H1 (cell line): ENCODE measurements around the gene LRRFIP1. TPM values are rescaled to one million over a fixed set of nuclear protein-coding genes. Genes with fewer than 3 reads are reported as not detected.

Source experiments
- CTCF ChIA-PET: fragments of 300-600 bp; sonication (Branson Sonifier 250); formaldehyde crosslinking; loops from one replicate; lab custom pipeline; 2021; ENCODE audit not compliant: partially characterized antibody; lab: Charles Lee
- POLR2A ChIA-PET: fragments of 300-600 bp; sonication (Branson Sonifier 250); formaldehyde crosslinking; loops from one replicate; lab custom pipeline; 2021; ENCODE audit warnings: inconsistent platforms; ENCODE audit not compliant: partially characterized antibody; lab: Charles Lee
- DNase-seq, 2 experiments: peaks; one replicate each; pipeline versions ENCODE4 v3.0.0 to v3.0.0-alpha.2; 2010 to 2022; ENCODE audit warnings: low spot score in 2 of 2, low read depth in 1 of 2, mixed read lengths in 1 of 2
- FAIRE-seq: peaks from 2 replicates; lab custom pipeline; 2011; peaks lifted over from hg19 to GRCh38; lab: Jason Lieb, UNC
- H2AFZ ChIP-seq: 2 replicates; pipeline ENCODE4 v1.8.1; 2012; ENCODE audit warnings: low read length, inconsistent platforms
- H2AK5ac ChIP-seq: 2 replicates; pipeline ENCODE4 v1.6.1; 2013; ENCODE audit warnings: low read depth, low read length
- H2BK120ac ChIP-seq: replicated peaks from 2 replicates; pipeline ENCODE3; 2013; ENCODE audit warnings: low read depth, low read length, inconsistent platforms
- H2BK12ac ChIP-seq: 2 replicates; pipeline ENCODE4 v1.6.1; 2013; ENCODE audit warnings: low read depth, low read length
- H2BK15ac ChIP-seq: 2 replicates; pipeline ENCODE4 v1.6.1; 2013; ENCODE audit warnings: low read length
- H2BK20ac ChIP-seq: 2 replicates; pipeline ENCODE4 v1.6.1; 2013; ENCODE audit warnings: low read length
- H2BK5ac ChIP-seq: 2 replicates; pipeline ENCODE4 v1.6.1; 2013; ENCODE audit warnings: low read depth, low read length
- H3K14ac ChIP-seq: 2 replicates; pipeline ENCODE4 v1.6.1; 2013; ENCODE audit warnings: inconsistent platforms; ENCODE audit not compliant: insufficient read length
- H3K18ac ChIP-seq: 2 replicates; pipeline ENCODE4 v1.6.1; 2013; ENCODE audit warnings: low read length; ENCODE audit errors: extremely low read depth
- H3K23ac ChIP-seq: 2 replicates; pipeline ENCODE4 v1.6.1; 2013; ENCODE audit warnings: inconsistent platforms; ENCODE audit not compliant: insufficient read length
- H3K23me2 ChIP-seq: 2 replicates; pipeline ENCODE4 v1.6.1; 2013; ENCODE audit warnings: low read depth, low read length
- H3K27ac ChIP-seq: 2 replicates; pipeline ENCODE4 v1.6.1; 2011; ENCODE audit warnings: low read depth, low read length, inconsistent platforms
- H3K27me3 ChIP-seq, 4 experiments: replicated peaks in 1 of 4; 1 replicate in 1 of 4; 2 replicates in 3 of 4; pipeline versions ENCODE4 v1.6.1 to v1.8.1; 2011 to 2013; ENCODE audit warnings: low read length in 3 of 4, mild to moderate bottlenecking in 3 of 4, inconsistent platforms in 2 of 4, mixed read lengths in 2 of 4, moderate library complexity in 1 of 4; ENCODE audit not compliant: control insufficient read depth in 3 of 4, insufficient read depth in 3 of 4; ENCODE audit errors: extremely low read depth in 1 of 4
- H3K36me3 ChIP-seq, 4 experiments: 2 replicates each; pipeline versions ENCODE4 v1.6.1 to v1.8.1; 2011 to 2013; ENCODE audit warnings: mild to moderate bottlenecking in 4 of 4, low read length in 3 of 4, moderate library complexity in 2 of 4, control low read depth in 1 of 4, inconsistent platforms in 1 of 4; ENCODE audit not compliant: insufficient read depth in 4 of 4, control insufficient read depth in 2 of 4
- H3K4ac ChIP-seq: replicated peaks from 2 replicates; pipeline ENCODE3; 2013; ENCODE audit warnings: low read length, low read depth, mixed read lengths, inconsistent platforms; ENCODE audit not compliant: insufficient read length
- H3K4me1 ChIP-seq, 4 experiments: replicated peaks in 1 of 4; 1 replicate in 1 of 4; 2 replicates in 3 of 4; pipeline versions ENCODE4 v1.6.1 to v1.8.1; 2011 to 2013; ENCODE audit warnings: low read length in 3 of 4, inconsistent platforms in 2 of 4, mixed read lengths in 1 of 4; ENCODE audit not compliant: insufficient read depth in 4 of 4, control insufficient read depth in 3 of 4
- H3K4me2 ChIP-seq, 2 experiments: 2 replicates each; pipeline versions ENCODE4 v1.6.1 to v1.8.1; 2011 to 2013; ENCODE audit warnings: low read depth in 2 of 2, low read length in 2 of 2, control low read depth in 1 of 2, inconsistent platforms in 1 of 2, mild to moderate bottlenecking in 1 of 2; ENCODE audit not compliant: insufficient read depth in 1 of 2
- H3K4me3 ChIP-seq, 4 experiments: fragments of 200-600, 300-600 bp in 1 of 4; sonication (generic), shearing (Covaris generic), sonication (Bioruptor Twin) in 1 of 4; 2 replicates each; pipeline versions ENCODE4 v1.5.1 to v1.8.1; 2011 to 2016; ENCODE audit warnings: low read length in 4 of 4, low read depth in 3 of 4, control low read depth in 2 of 4, inconsistent platforms in 2 of 4, mild to moderate bottlenecking in 2 of 4, mixed read lengths in 1 of 4, moderate library complexity in 1 of 4; ENCODE audit not compliant: insufficient read depth in 2 of 4; ENCODE audit errors: extremely low read depth in 1 of 4
- H3K56ac ChIP-seq: replicated peaks from 2 replicates; pipeline ENCODE3; 2013; ENCODE audit warnings: low read depth, mild to moderate bottlenecking, mixed read lengths, low read length, inconsistent platforms; ENCODE audit not compliant: insufficient read length
- H3K79me1 ChIP-seq: 2 replicates; pipeline ENCODE4 v1.6.1; 2013; ENCODE audit warnings: low read depth, low read length, control low read depth
- H3K79me2 ChIP-seq, 2 experiments: 2 replicates each; pipeline versions ENCODE4 v1.6.1 to v1.8.1; 2012 to 2013; ENCODE audit warnings: low read length in 2 of 2, mild to moderate bottlenecking in 2 of 2, inconsistent platforms in 1 of 2; ENCODE audit not compliant: insufficient read depth in 2 of 2, control insufficient read depth in 1 of 2
- H3K9ac ChIP-seq, 4 experiments: replicated peaks in 1 of 4; 1 replicate in 1 of 4; 2 replicates in 3 of 4; pipeline versions ENCODE4 v1.6.1 to v1.8.1; 2011 to 2013; ENCODE audit warnings: low read depth in 3 of 4, low read length in 3 of 4, control low read depth in 2 of 4, mild to moderate bottlenecking in 2 of 4, moderate library complexity in 2 of 4, inconsistent platforms in 1 of 4; ENCODE audit errors: extremely low read depth in 1 of 4
- H3K9me3 ChIP-seq, 2 experiments: 2 replicates each; pipeline versions ENCODE4 v1.6.1 to v1.8.1; 2012 to 2013; ENCODE audit warnings: mild to moderate bottlenecking in 2 of 2, moderate library complexity in 2 of 2, control low read depth in 1 of 2, inconsistent platforms in 1 of 2, low read depth in 1 of 2, low read length in 1 of 2, mixed read lengths in 1 of 2; ENCODE audit not compliant: insufficient read depth in 2 of 2
- H4K20me1 ChIP-seq, 2 experiments: replicated peaks in 1 of 2; 2 replicates each; pipeline versions ENCODE3 to v1.8.1; 2011 to 2013; ENCODE audit warnings: inconsistent platforms in 2 of 2, low read length in 2 of 2, mild to moderate bottlenecking in 1 of 2; ENCODE audit not compliant: insufficient read depth in 2 of 2, control insufficient read depth in 1 of 2
- H4K5ac ChIP-seq: 2 replicates; pipeline ENCODE4 v1.6.1; 2013; ENCODE audit warnings: low read length, low read depth, mixed read lengths, inconsistent platforms; ENCODE audit not compliant: insufficient read length
- H4K8ac ChIP-seq: 2 replicates; pipeline ENCODE4 v1.8.0; 2013; ENCODE audit warnings: mild to moderate bottlenecking, moderate library complexity, low read length, inconsistent platforms; ENCODE audit not compliant: insufficient read depth; ENCODE audit errors: extremely low read depth
- H4K91ac ChIP-seq: replicated peaks from 2 replicates; pipeline ENCODE3; 2013; ENCODE audit warnings: low read length, mixed read lengths, inconsistent platforms; ENCODE audit not compliant: insufficient read length
- CHD2 ChIP-seq: IDR thresholded peaks from 2 replicates; pipeline ENCODE4 v1.6.1; 2012; ENCODE audit warnings: low read length, improper control_type of control experiment
- RAD21 ChIP-seq, 2 experiments: IDR thresholded peaks in 1 of 2; conservative IDR thresholded peaks in 1 of 2; 2 replicates each; pipeline ENCODE4 v1.6.1; 2011; ENCODE audit warnings: low read depth in 2 of 2, low read length in 2 of 2, improper control_type of control experiment in 1 of 2, inconsistent platforms in 1 of 2, mild to moderate bottlenecking in 1 of 2, moderate library complexity in 1 of 2
- WGBS, 2 experiments: shearing (Covaris generic) in 1 of 2; methylation state at CpG; one replicate each; pipeline versions ENCODE4 v1.1.6 to v1.1.7; 2013 to 2015; ENCODE audit warnings: low lambda C conversion rate in 2 of 2, mixed read lengths in 2 of 2, inconsistent platforms in 1 of 2, low coverage in 1 of 2, missing lambda C conversion rate in 1 of 2; ENCODE audit not compliant: insufficient replicate concordance in 2 of 2, insufficient coverage in 1 of 2, insufficient read length in 1 of 2; ENCODE audit errors: extremely low coverage in 1 of 2, missing lambda C conversion rate in 1 of 2; 5-methylcytosine and 5-hydroxymethylcytosine counted together
- polyA plus RNA-seq, 7 experiments: library from polyadenylated mRNA; depleted of rRNA in 3 of 7; stranded (reverse) in 5 of 7; unstranded in 2 of 7; fragments of >200 nt in 5 of 7; fragments of 200-250 nt in 2 of 7; gene quantifications; 1 replicate in 5 of 7; 2 replicates in 1 of 7; 4 replicates in 1 of 7; pipeline versions ENCODE4 v1.2.1 to v1.2.3, GENCODE V29; 2011 to 2013; ENCODE audit warnings: missing spikeins in 2 of 7, mixed read lengths in 2 of 7
- total RNA-seq: library from RNA; stranded (reverse); fragmentation: NEBNext Ultra II Directional; extraction: Animal tissue kit (Norgen Biotek cat#: 25700); gene quantifications from 2 replicates; pipeline ENCODE4 v1.2.1, GENCODE V29; 2021

The LRRFIP1 gene
- total and polyA plus RNA-seq, 2 of the 8 experiments (the other 6 are each of a cell fraction or from before 2014, with no cell fraction given): 12.1 to 75.8 TPM

DNA sequence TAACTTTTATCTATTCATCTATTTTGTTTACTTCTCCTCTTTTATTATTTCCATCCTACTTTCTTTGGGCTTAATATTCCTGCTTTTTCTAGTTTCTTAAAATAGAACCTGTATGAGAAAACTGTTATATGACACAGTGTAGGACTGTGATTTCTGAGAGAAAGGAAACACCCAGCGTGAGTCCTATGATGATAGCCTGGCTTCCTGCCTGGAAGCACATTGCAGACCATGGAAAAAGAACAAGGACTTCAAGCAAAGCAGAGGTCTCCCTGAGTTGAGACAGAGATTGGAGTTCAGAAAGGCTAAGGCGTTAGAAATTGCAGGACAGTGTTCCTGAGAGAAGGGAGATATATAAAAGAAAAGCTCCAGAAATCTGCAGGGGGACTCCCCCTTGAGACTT, 178.9 kb downstream of the LRRFIP1 start:
- Histone ChIP-seq H3K36me3 (no peaks in the 10 kb centered on the region), H3K4ac (no peak overlapping the region), H3K18ac (no peak overlapping the region), H2BK5ac (no peak overlapping the region), H2BK12ac (no peak overlapping the region), H2BK15ac (no peak overlapping the region), H3K14ac (no peak overlapping the region), H3K56ac (no peak overlapping the region), H3K79me2 (no peaks in the 10 kb centered on the region), H2BK120ac (no peak overlapping the region), H3K79me1 (no peaks in the 10 kb centered on the region), H4K91ac (no peak overlapping the region), H2AK5ac (no peak overlapping the region), H3K27me3 (no peaks in the 10 kb centered on the region), H3K23ac (no peak overlapping the region), H4K20me1 (no peaks in the 10 kb centered on the region), H3K4me2 (no peak overlapping the region), H3K9ac (no peak overlapping the region), H3K4me3 (no peak overlapping the region), H4K8ac (no peak overlapping the region), H3K4me1 (no peaks in the 10 kb centered on the region), H3K27ac (no peak overlapping the region), H2BK20ac (no peak overlapping the region), H4K5ac (no peak overlapping the region), H3K9me3 (no peaks in the 10 kb centered on the region), H3K23me2 (no peaks in the 10 kb centered on the region), H2AFZ (no peak overlapping the region)
- ChIA-PET CTCF (no interaction called here), POLR2A (no interaction called here)
- DNase-seq (no peak), FAIRE-seq (no peak)
- 71% methylated on average over 2 of the region's 2 CpGs; no CpG with 5 or more reads in 1 of the 2 experiments for WGBS, 2 experiments
- no peak for TF ChIP-seq CHD2
- no peak for TF ChIP-seq RAD21 (IDR thresholded peaks at IDR 0.05 in 1 of 2, conservative IDR thresholded peaks at IDR 0.05 in 1 of 2; ENCODE audit: low read depth in 2 of 2, low read length in 2 of 2)
